Ureter (tissue), 1 donor: Measurements from ENCODE around the gene HNF1A. TPM values are rescaled to one million over a fixed set of nuclear protein-coding genes. Genes with fewer than 3 reads are reported as not detected.
"Not testable (repeated sequence)": the region's sequence is repeated elsewhere in the genome, so short reads cannot be mapped to it uniquely, and the experiment has no call there.

ENCODE experiments used
- DNase-seq: peaks from one replicate; pipeline ENCODE4 v3.0.0-alpha.2; 2020; ENCODE audit warnings: low spot score
- total RNA-seq: library from RNA; stranded (reverse); gene quantifications from one replicate; pipeline ENCODE4 v1.2.4, GENCODE V29; 2023
- donor health status: DM: yes; HTN: yes; CAD: no.

HNF1A gene, protein sequence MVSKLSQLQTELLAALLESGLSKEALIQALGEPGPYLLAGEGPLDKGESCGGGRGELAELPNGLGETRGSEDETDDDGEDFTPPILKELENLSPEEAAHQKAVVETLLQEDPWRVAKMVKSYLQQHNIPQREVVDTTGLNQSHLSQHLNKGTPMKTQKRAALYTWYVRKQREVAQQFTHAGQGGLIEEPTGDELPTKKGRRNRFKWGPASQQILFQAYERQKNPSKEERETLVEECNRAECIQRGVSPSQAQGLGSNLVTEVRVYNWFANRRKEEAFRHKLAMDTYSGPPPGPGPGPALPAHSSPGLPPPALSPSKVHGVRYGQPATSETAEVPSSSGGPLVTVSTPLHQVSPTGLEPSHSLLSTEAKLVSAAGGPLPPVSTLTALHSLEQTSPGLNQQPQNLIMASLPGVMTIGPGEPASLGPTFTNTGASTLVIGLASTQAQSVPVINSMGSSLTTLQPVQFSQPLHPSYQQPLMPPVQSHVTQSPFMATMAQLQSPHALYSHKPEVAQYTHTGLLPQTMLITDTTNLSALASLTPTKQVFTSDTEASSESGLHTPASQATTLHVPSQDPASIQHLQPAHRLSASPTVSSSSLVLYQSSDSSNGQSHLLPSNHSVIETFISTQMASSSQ
- not detected for total RNA-seq

DNA sequence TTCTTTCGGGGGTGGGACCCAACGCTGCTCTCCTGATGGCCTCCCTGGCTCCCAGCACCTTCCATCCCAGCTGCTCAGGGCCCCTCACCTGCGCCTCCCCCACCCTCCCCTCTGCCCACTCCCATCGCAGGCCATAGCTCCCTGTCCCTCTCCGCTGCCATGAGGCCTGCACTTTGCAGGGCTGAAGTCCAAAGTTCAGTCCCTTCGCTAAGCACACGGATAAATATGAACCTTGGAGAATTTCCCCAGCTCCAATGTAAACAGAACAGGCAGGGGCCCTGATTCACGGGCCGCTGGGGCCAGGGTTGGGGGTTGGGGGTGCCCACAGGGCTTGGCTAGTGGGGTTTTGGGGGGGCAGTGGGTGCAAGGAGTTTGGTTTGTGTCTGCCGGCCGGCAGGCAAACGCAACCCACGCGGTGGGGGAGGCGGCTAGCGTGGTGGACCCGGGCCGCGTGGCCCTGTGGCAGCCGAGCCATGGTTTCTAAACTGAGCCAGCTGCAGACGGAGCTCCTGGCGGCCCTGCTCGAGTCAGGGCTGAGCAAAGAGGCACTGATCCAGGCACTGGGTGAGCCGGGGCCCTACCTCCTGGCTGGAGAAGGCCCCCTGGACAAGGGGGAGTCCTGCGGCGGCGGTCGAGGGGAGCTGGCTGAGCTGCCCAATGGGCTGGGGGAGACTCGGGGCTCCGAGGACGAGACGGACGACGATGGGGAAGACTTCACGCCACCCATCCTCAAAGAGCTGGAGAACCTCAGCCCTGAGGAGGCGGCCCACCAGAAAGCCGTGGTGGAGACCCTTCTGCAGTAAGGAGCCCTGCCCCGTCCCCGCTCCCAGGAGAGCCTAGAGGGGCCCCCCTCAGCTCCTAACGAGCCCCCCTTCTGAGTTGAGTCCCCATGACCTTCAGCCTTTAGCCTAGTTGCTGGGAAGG lies at the start of gene HNF1A:
HNF1A (plus strand) TSS at position 248 of the 924 bp plus-strand sequence; CDS start at position 474, 226 bp downstream.
- DNase-seq, result no peak

DNA sequence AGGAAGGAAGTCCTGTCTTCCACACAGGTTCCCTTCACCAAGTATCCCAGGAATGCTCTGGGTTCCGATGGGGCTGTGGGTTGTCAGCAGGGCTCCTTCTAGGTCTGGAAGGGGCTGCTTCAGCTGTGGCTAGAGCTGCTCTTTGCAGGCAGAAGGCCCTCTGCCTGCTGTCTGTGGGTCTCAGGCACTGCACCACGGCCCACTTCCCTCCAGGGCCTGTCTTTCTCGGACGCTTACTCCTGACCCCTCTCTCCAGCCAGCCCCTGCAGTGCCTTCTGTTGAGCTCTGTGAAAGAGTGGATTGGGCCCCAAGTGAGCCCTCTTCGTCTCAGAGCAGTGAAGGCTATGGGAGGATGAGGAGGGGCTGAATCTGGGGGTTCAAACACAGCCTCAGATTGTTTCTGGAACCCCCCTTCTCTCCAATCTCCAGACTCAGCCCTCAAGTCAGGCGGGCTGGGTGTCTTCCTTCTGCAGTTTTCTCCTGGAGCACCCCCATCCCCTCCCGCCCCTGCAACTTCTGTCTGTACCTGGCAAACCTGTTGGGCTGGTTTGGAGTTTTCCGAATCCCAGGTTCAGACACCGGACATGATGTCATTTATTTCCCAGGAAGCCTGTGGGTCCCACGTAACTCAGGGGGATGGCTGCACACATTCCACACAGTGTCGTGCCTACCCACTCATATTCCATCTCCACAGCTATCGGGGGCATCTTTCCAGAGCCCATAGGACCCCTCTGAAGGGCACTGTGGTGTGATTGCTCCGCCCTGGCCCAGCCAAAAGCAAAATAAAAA lies 49.3 kb upstream of the HNF1A start:
- DNase-seq, result peak; percentile 83

DNA sequence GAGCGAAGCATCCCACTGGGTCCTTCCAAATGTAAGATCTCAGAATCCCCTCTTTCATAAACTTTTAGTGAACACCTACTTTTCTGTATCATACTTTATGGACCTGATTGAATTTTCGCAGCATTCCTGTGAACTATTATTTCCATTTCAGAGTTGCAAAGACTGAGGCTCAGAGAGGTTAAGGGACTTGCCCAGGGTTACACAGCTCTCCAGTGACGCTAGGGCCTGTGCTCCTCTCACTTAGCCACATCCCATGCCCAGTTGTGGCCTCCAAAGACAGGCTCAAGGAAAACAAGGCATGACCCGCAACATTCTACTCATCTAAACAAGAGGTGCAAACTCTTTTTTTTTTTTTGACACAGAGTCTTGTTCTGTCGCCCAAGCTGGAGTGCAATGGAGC lies 48.3 kb upstream of the HNF1A start:
- no peak for DNase-seq

DNA sequence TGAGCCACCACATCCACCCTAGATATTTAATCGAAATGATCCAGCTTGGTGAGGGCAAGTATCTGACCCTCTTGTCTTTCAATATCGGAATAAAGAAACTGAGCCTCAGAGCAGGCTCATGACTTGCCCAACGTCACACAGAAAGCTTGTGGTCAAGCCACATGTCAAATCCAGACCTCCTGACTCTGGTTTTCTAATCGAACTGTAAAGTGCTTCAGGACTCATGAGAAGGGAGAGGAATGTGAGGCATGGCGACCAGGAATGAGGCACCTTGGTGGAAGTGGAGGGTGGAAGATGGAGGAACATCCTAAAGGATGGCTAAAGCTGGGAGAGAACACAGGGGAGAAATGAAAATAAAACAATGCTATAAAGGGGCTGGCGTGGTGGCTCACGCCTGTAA lies 46.3 kb upstream of the HNF1A start:
- DNase-seq, result no peak

DNA sequence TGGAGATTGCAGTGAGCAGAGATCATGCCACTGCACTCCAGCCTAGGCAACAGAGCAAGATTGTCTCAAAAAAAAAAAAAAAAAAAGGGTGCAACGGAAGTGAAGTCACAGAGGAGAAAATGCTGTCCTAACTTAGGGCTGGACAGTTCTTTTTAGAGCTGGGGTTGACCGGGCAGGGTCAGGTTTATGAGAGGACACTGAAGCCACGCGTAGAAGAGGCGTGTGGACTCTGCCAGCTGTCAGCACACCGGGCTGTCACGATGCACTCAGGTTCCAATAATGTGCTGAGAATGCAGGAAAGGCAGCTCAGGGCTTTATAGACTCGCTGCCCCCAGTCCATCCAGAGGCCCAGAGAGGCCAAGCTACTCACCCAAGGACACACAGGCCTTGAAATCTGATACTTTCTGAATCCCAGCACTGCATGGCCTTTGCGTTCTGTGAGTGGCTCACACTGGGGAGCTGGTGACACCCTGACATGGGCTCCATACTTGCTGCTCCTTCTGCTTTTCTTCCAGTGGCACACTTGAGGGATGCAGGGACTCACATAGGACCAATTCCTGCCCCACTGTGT lies 45.3 kb upstream of the HNF1A start:
- no peak for DNase-seq

DNA sequence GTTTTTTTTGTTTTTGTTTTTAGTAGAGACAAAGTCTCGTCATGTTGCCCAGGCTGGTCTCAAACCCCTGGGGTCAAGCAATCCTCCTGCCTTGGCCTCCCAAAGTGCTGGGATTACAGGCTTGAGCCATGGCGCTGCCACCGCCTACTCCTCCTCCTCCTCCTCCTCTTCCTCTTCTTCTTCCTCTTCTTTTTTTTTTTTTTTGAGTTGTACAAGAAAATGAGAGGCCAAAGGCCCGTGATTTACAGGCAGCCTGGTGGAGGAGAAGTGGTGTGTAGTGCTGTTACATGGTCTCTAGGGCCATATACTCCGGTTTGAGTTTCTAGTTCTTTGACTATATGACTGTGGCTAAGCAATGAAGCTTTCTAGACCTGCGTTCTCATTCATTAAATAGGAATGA lies 44.6 kb upstream of the HNF1A start:
- DNase-seq, result no peak

DNA sequence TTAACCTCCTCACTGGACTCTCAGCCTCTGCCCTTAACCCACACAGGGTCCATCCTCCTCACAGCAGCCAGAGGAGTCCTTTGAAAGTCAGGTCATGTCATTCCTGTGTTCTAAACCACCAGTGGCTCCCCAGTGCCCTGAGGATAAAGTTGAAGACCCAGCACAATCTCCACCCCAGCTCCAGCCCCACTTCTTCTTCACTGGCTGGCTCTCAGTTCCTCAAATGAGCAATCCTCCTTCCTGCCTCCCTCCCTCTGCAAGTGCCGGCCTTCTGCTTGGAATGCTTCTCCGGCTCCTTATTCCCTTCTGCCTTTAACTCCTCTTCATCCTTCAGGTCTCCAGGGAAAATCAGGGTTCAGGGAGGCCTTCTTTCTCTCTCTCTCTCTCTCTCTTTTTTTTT lies 42.1 kb upstream of the HNF1A start:
- no peak for DNase-seq

DNA sequence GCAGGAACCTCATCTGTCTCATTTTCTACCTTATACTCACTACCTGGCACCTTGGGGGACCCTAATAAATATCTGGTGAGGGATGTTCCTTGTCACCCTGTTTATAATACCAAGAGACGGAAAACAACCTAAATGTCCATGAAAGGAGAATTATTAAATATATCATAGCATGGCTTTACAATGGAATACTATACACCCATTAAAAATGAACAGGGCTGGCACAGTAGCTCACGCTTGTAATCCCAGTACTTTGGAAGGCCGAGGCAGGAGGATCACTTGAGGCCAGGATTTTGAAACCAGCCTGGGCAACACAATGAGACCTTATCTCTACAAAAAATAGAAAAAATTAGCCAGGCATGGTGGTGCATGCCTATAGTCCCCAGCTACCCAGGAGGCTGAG lies 39.8 kb upstream of the HNF1A start:
- no peak for DNase-seq

DNA sequence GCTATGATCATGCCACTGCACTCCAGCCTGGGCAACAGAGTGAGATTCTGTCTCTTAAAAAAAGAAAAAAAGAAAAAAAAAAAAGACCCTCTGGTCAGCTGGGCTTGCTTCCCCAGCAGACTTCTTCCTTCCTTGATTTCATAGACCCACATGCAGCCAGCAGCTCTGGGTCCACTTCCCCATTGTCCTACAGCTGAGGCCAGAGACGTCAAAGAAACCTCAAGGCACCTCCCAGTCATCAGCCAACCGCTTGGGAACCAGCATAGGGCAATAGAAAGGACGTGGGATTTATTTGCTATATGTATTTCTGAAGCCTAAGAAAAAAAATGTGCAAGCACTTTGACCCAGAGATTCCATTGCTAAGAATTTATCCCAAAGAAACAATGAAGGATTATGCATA lies 38.8 kb upstream of the HNF1A start:
- DNase-seq, result no peak

DNA sequence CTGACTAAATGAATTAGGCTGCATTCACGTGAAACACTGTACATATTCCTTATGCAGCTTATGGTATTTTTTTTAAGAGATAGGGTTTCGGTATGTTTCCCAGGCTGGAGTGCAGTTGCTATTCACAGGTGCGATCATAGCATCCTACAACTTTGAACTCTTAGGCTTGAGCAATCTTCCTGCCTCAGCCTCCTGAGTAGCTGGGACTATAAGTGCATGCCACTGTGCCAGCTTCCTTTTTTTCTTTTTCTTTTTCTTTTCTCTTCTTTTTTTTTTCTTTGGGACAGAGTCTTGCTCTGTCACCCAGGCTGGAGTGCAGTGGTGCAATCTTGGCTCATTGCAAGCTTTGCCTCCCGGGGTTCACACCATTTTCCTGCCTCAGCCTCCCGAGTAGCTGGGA lies 38.3 kb upstream of the HNF1A start:
- DNase-seq, result no peak

DNA sequence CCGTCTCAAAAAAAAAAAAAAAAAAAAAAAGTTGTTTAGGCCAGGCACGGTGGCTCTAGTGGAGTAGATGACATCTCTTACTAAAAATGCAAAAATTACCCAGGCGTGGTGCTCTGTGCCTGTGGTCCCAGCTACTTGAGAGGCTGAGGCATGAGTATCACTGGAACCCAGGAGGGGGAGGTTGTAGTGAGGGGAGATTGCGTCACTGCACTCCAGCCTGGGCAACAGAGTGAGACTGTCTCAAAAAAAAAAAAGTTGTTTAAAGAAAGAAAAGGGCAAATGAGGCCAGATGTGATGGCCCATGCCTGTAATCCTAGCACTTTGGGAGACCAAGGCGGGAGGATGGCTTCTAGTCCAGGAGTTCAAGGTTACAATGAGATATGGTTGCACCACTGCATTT lies 37.5 kb upstream of the HNF1A start:
- DNase-seq, result no peak

DNA sequence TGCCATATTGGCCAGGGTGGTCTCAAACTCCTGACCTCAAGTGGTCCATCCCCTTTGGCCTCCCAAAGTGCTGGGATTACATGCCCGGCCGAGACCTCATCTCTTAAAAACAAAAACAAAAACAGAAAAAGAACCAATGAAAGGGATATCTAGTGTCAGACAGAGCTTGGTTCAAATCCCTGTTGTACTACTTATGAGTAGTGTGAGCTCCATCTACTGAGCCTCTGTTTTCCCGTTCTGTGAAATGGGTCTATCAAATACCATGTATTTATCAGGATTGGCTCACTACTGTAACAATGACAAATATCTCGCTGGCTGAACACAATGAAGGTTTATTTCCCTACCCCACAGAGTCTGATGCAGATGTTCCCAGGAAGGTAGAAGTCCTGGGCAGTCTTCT lies 36.9 kb upstream of the HNF1A start:
- no peak for DNase-seq

DNA sequence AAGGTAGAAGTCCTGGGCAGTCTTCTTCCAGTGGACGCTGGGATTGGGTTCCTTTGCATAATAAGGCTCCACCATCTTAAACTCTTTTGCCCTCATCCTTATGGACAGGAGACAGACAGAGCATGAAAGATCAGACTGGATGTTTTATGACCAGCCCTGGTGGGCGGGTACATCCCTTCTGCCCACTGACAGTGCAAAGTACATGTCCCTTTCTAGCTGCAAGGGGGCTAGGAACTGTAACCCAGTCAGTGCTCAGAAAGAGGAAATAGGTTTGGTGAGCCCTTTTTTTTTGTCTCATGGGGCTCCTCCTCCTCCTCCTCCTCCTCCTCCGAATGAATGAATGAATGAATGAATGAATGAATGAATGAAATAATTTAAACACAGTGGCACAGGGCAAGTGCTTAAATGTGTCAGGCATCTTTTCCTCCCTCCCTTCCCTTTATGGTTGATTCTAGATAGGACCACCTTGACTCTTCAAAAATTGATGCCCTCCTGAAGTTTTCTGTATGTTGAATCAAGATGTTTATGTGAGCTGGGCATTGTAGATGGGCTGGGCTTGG lies 36.4 kb upstream of the HNF1A start:
- no peak for DNase-seq

DNA sequence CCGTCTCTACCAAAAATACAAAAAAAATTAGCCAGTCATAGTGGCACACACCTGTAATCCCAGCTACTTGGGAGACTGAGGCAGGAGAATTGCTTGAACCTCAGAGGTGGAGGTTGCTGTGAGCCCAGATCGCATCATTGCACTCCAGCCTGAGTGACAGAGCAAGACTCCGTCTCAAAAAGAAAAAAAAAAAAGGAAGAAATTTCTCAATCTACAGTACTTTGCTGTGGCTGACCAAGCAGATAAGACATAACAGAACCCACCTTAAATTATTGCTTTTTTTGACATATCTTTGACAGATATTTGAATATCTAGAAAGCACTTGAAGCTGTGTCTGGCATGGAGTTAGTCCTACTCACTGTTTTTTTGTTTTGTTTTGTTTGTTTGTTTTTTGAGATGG lies 34.9 kb upstream of the HNF1A start:
- DNase-seq, result no peak

DNA sequence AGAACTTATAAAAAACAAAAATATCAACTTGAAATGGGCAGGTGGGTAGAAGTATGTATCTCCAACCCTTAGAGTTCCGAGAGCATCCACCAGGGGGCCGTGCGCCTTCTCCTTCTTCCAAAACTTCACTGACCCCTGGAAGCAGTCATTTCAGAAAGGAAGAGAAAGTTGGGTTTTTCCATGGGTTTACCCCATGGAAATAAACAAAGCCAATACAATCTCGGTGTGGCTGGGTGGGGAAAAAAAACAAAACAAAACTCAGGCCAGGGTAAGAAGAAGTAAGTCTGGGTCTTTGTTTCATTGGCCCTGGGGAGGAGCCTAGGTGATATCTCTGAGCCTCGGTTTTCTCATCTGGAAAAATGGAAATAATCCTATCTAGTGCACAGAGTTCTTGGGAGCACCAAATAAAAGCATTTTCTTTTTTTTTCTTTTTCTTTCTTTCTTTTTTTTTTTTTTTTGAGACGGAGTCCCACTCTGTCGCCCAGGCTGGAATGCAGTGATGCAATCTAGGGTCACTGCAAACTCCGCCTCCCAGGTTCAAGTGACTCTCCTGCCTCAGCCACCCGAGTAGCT lies 33.6 kb upstream of the HNF1A start:
- DNase-seq, result no peak

DNA sequence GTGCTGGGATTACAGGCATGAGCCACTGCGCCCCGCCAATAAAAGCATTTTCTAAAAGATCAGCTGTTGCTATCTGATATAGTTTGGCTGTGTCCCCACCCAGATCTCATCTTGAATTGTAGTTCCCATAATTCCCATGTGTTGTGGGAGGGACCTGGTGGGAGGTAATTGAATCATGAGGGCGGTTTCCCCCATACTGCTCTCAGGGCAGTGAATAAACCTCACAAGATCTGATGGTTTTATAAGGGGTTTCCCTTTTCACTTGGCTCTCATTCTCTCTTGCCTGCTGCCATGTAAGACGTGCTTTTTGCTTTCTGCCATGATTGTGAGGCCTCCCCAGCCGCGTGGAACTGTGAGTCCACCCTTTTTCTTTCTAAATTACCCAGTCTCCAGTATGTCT lies 32.8 kb upstream of the HNF1A start:
- not testable (repeated sequence) for DNase-seq

DNA sequence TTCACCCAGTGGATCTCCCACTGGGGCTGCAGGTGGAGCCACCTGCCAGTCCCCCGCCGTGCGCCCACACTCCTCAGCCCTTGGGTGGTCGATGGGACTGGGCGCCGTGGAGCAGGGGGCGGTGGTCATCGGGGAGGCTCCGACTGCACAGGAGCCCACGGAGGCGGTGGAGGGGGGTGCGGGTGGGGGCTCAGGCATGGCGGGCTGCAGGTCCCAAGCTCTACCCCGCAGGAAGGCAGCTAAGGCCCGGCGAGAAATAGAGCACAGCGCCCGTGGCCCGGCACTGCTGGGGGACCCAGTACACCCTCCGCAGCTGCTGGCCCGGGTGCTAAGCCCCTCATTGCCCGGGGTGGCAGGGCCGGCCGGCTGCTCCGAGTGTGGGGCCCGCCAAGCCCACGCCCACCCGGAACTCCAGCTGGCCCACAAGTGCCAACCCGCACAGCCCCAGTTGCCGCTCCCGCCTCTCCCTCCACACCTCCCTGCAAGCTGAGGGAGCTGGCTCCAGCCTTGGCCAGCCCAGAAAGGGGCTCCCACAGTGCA lies 28.0 kb upstream of the HNF1A start:
- not testable (repeated sequence) for DNase-seq

DNA sequence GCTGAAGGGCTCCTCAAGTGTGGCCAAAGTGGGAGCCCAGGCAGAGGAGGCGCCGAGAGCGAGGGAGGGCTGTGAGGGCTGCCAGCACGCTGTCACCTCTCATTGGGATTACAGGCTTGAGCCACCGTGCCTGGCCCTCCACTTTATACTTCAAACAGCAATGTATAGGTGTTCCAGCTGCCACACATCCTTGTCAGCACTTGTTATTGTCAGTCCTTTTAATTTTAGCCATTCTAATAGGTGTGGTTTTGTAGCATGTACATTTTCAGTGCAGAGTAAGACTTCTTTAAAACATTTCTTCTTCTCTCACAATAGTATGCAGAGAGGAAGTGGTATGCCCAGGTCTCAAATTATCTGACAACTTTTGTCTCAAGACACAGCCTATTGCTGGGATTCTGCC lies 27.5 kb upstream of the HNF1A start:
- DNase-seq, result no peak

DNA sequence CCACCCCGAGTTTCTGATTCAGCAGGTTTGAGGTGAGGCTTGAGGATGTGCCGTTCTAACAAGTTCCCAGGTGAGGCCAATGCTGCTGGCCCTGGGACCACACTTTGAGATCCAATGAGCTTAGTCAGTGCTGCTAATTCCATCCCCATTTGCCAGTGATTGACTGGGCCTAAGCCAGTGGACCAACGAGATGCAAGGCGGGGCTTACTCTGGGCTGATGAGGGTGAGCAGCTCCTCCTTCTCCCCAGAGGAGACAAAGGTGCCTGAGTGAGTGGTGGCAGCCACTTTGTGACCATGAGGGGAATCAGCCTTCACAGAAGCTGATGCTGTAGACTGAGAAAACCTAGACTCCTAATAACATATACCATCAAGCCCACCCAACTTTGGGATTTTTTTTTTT lies 23.1 kb upstream of the HNF1A start:
- no peak for DNase-seq

DNA sequence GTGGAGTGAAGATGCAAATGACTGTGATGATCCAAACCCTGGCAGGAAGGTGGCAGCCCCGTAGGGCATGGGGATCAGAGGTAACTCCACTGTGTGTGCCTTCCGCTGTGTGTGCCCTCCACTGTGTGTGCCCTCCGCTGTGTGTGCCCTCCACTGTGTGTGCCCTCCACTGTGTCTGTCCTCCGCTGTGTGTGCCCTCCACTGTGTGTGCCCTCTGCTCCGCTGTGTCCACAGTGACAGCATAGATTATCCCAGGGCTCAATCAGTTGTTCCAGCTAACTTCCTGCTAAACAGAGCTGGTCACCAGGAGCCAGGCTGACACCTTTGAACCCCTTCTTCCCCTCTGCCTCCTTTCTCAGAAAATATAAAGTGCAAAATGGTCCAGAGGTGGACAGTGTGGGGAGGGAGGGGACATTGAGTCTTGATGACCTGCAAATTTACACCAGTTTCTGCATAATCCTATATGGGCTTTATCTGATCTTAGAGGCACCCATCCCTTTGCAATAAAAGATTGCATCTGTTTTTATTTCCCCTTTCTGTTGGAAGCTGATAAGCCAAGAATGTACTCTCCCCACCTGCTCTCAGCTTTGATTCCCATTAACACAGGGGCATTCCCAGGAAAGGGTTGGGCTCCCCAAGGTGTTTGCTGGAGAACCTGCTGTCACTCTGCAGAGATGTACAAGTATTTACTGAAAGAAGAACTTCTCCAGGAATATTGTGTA lies 21.6 kb upstream of the HNF1A start:
- DNase-seq, result no peak
